Nephron progenitor cell (in vitro differentiated cells): ENCODE data around the gene KPNA4.
"Not testable (repeated sequence)": the region's sequence is repeated elsewhere in the genome, so short reads cannot be mapped to it uniquely, and the experiment has no call there.

Source experiments
- DNase-seq: peaks from one replicate; pipeline ENCODE4 v3.0.0; 2021
- H3K27ac Mint-ChIP-seq: 2 replicates; pipeline ENCODE4 v1.8.0; 2021; ENCODE audit warnings: mild to moderate bottlenecking, moderate library complexity, mixed read lengths
- H3K27me3 Mint-ChIP-seq: 2 replicates; pipeline ENCODE4 v1.8.0; 2021; ENCODE audit warnings: mild to moderate bottlenecking, low read depth, mixed read lengths; ENCODE audit not compliant: poor library complexity
- H3K36me3 Mint-ChIP-seq: 2 replicates; pipeline ENCODE4 v1.8.0; 2021; ENCODE audit warnings: low read depth, mixed read lengths
- H3K4me1 Mint-ChIP-seq: 2 replicates; pipeline ENCODE4 v1.8.0; 2021; ENCODE audit warnings: mixed read lengths
- H3K4me3 Mint-ChIP-seq: 2 replicates; pipeline ENCODE4 v1.8.0; 2021; ENCODE audit warnings: mild to moderate bottlenecking, moderate library complexity, mixed read lengths
- H3K9me3 Mint-ChIP-seq: 2 replicates; pipeline ENCODE4 v1.8.0; 2021; ENCODE audit warnings: mild to moderate bottlenecking, moderate library complexity, mixed read lengths
- CTCF ChIP-seq: fragments of 200-600 bp; sonication (generic); IDR thresholded peaks from 2 replicates; pipeline ENCODE4 v1.5.0; 2021; ENCODE audit warnings: antibody characterized with exemption

Gene KPNA4

DNA sequence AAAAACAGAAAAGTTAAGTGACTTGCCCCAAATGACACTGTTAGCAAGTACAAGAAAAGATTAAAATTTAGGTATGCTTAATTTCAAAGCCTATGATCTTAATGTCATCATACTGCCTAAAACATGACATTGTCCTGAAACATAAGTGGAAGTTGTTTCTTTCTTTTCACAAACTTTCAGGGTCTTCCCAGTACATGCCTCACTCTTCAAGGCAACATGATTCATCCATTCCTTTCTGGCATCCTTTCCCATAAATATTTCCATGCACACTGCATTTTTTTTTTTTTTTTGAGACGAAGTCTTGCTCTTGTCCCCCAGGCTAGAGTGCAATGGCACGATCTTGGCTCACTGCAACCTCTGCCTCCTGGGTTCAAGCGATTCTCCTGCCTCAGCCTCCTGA, 42.5 kb upstream of the KPNA4 start:
- no peak for TF ChIP-seq CTCF
- no peak overlapping the region for H3K27ac Mint-ChIP-seq
- no peaks in the 10 kb centered on the region for H3K9me3 Mint-ChIP-seq
- no peak for DNase-seq
- H3K36me3 Mint-ChIP-seq = no peaks in the 10 kb centered on the region
- peaks cover 10% of the 10 kb centered on the region for H3K27me3 Mint-ChIP-seq
- H3K4me1 Mint-ChIP-seq = no peaks in the 10 kb centered on the region
- no peak overlapping the region for H3K4me3 Mint-ChIP-seq

DNA sequence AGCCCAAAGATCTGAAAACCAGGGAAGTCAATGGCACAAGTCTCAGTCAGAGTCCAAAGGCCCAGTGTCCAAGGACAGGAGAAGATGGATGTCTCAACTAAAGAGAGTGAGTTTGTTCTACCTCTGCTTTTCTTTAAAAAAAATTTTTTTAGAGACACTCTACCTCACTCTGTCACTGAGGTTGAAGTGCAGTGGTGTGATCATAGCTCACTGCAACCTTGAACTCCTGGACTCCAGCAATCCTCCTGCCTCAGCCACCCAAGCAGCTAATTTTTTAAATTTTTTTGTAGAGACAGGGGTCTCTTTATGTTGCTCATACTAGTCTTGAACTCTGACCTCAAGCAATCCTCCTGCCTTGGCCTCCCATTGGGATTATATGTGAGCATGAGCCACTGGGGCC, 39.9 kb upstream of the KPNA4 start:
- no peak for TF ChIP-seq CTCF

DNA sequence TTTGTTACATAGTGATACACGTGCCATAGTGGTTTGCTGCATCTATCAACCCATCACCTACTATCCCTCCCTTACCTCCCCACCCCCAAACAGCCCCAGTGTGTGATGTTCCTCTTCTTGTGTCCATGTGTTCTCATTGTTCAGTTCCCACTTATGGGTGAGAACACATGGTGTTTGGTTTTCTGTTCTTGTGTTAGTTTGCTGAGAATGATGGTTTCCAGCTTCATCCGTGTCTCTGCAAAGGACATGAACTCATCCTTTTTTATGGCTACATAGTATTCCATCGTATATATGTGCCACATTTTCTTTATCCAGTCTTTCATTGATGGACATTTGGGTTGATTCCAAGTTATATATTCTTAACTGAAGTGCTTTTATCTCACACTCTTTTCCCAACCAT, 38.5 kb upstream of the KPNA4 start:
- H3K4me1 Mint-ChIP-seq, H3K4me3 Mint-ChIP-seq, H3K36me3 Mint-ChIP-seq, H3K27me3 Mint-ChIP-seq, DNase-seq, H3K27ac Mint-ChIP-seq, H3K9me3 Mint-ChIP-seq: not testable (repeated sequence)

More for the DNA sequence above, 39.9 kb upstream of the KPNA4 start:
- Mint-ChIP-seq H3K36me3 (no peaks in the 10 kb centered on the region), H3K9me3 (no peaks in the 10 kb centered on the region), H3K4me1 (no peaks in the 10 kb centered on the region), H3K4me3 (no peak overlapping the region), H3K27ac (no peak overlapping the region), H3K27me3 (peaks cover 2% of the 10 kb centered on the region)
- DNase-seq = no peak

GRCh38 chr3:160602259-160602658, 36.9 kb upstream of the KPNA4 start:
- Mint-ChIP-seq H3K36me3 (no peaks in the 10 kb centered on the region), H3K4me3 (no peak overlapping the region), H3K27ac (no peak overlapping the region), H3K4me1 (no peaks in the 10 kb centered on the region), H3K27me3 (peaks cover 2% of the 10 kb centered on the region), H3K9me3 (no peaks in the 10 kb centered on the region)
- no peak for TF ChIP-seq CTCF
- DNase-seq = no peak

- Mint-ChIP-seq H3K36me3 (no peaks in the 10 kb centered on the region), H3K9me3 (no peaks in the 10 kb centered on the region), H3K4me1 (no peaks in the 10 kb centered on the region), H3K27ac (no peak overlapping the region), H3K4me3 (no peak overlapping the region), H3K27me3 (peaks cover 2% of the 10 kb centered on the region)
- DNase-seq = no peak
- no peak for TF ChIP-seq CTCF
These were observed 35.9 kb upstream of the KPNA4 start for GRCh38 chr3:160601288-160601687.

GRCh38 chr3:160598865-160599264, 33.5 kb upstream of the KPNA4 start:
- H3K4me1 Mint-ChIP-seq = no peaks in the 10 kb centered on the region
- no peak for DNase-seq
- TF ChIP-seq CTCF = no peak
- no peak overlapping the region for H3K27ac Mint-ChIP-seq
- no peaks in the 10 kb centered on the region for H3K36me3 Mint-ChIP-seq
- no peak overlapping the region for H3K4me3 Mint-ChIP-seq
- no peaks in the 10 kb centered on the region for H3K9me3 Mint-ChIP-seq
- peaks cover 2% of the 10 kb centered on the region for H3K27me3 Mint-ChIP-seq
